ENCODE measurements around the gene SSB. TPM values are rescaled to one million over a fixed set of nuclear protein-coding genes. Genes with fewer than 3 reads are reported as not detected.

SSB gene
- polyA plus RNA-seq, 1 donor from 2014 or later, result 214 TPM

- TF ChIP-seq EP300 (conservative IDR thresholded peaks at IDR 0.05; ENCODE audit: poor library complexity, severe bottlenecking) (no peak), REST (IDR thresholded peaks at IDR 0.05; ENCODE audit: borderline replicate concordance) (no peak), EZH2 (IDR thresholded peaks at IDR 0.05; ENCODE audit: borderline replicate concordance, insufficient read depth, low read length, poor library complexity, severe bottlenecking) (no peak), SMC3 (conservative IDR thresholded peaks at IDR 0.05; ENCODE audit: poor library complexity) (peak; percentile 53), RAD21 (conservative IDR thresholded peaks at IDR 0.05) (peak; percentile 42), POLR2AphosphoS5 (IDR thresholded peaks at IDR 0.05) (no peak), CTCF (IDR thresholded peaks at IDR 0.05; ENCODE audit: poor library complexity, severe bottlenecking) (peak; percentile 52), MXI1 (conservative IDR thresholded peaks at IDR 0.05; ENCODE audit: poor library complexity, severe bottlenecking) (no peak), TAF1 (IDR thresholded peaks at IDR 0.05; ENCODE audit: low read depth) (no peak)
- H3F3A ChIP-seq (ENCODE audit: insufficient read depth, low read length, poor library complexity, severe bottlenecking), result no peaks in the 10 kb centered on the region
- no peak overlapping the region for H3K4me2 ChIP-seq (ENCODE audit: low read length)
- no peak overlapping the region for H2AFZ ChIP-seq (ENCODE audit: low read depth, low read length)
- H3K27me3 ChIP-seq (ENCODE audit: insufficient read depth, low read depth, low read length), result no peaks in the 10 kb centered on the region
- no peak overlapping the region for H3K27ac ChIP-seq (ENCODE audit: low read length)
- no peak overlapping the region for H3K9ac ChIP-seq (ENCODE audit: low read length)
- no peaks in the 10 kb centered on the region for H4K20me1 ChIP-seq (ENCODE audit: insufficient read depth)
- H3K4me3 ChIP-seq (ENCODE audit: low read length), result no peak overlapping the region
- H3K9me3 ChIP-seq (ENCODE audit: low read length), result no peaks in the 10 kb centered on the region
- H3K79me2 ChIP-seq (replicated peaks; ENCODE audit: insufficient read depth, low read length), result no peaks in the 10 kb centered on the region
- peaks cover 5% of the 10 kb centered on the region for H3K36me3 ChIP-seq (ENCODE audit: insufficient read depth, low read length)
- no peaks in the 10 kb centered on the region for H3K9me2 ChIP-seq (ENCODE audit: insufficient read depth, low read length)
Observed at GRCh38 chr2:169767243-169767888, 31.3 kb upstream of the SSB start.

GRCh38 chr2:169768262-169768995 is 30.2 kb upstream of the SSB start:
- no peak overlapping the region for H2AFZ ChIP-seq (ENCODE audit: low read depth, low read length)
- H3F3A ChIP-seq (ENCODE audit: insufficient read depth, low read length, poor library complexity, severe bottlenecking), result no peaks in the 10 kb centered on the region
- no peak overlapping the region for H3K4me2 ChIP-seq (ENCODE audit: low read length)
- no peaks in the 10 kb centered on the region for H3K9me2 ChIP-seq (ENCODE audit: insufficient read depth, low read length)
- TF ChIP-seq EP300 (conservative IDR thresholded peaks at IDR 0.05; ENCODE audit: poor library complexity, severe bottlenecking), result no peak
- TF ChIP-seq POLR2AphosphoS5 (IDR thresholded peaks at IDR 0.05), result no peak
- TF ChIP-seq RAD21 (conservative IDR thresholded peaks at IDR 0.05), result no peak
- TF ChIP-seq TAF1 (IDR thresholded peaks at IDR 0.05; ENCODE audit: low read depth), result no peak
- no peak for TF ChIP-seq MXI1 (conservative IDR thresholded peaks at IDR 0.05; ENCODE audit: poor library complexity, severe bottlenecking)
- H3K36me3 ChIP-seq (ENCODE audit: insufficient read depth, low read length), result peaks cover 5% of the 10 kb centered on the region
- H3K4me3 ChIP-seq (ENCODE audit: low read length), result no peak overlapping the region
- H3K9me3 ChIP-seq (ENCODE audit: low read length), result no peaks in the 10 kb centered on the region
- H4K20me1 ChIP-seq (ENCODE audit: insufficient read depth), result no peaks in the 10 kb centered on the region
- no peaks in the 10 kb centered on the region for H3K27me3 ChIP-seq (ENCODE audit: insufficient read depth, low read depth, low read length)
- no peak overlapping the region for H3K9ac ChIP-seq (ENCODE audit: low read length)
- H3K27ac ChIP-seq (ENCODE audit: low read length), result no peak overlapping the region
- no peaks in the 10 kb centered on the region for H3K79me2 ChIP-seq (replicated peaks; ENCODE audit: insufficient read depth, low read length)

Data from neural cell (in vitro differentiated cells).